Osteoblast (primary cell): ENCODE data around the gene AP1M1. TPM values are rescaled to one million over a fixed set of nuclear protein-coding genes. Genes with fewer than 3 reads are reported as not detected.

ENCODE experiments used
- DNase-seq: peaks from one replicate; pipeline ENCODE4 v3.0.0; 2011; ENCODE audit warnings: low spot score, mixed read lengths; ENCODE audit not compliant: insufficient read length; ENCODE audit errors: missing footprints
- H2AFZ ChIP-seq: 2 replicates; pipeline ENCODE4 v1.6.0; 2011; ENCODE audit warnings: mild to moderate bottlenecking, low read length
- H3K27ac ChIP-seq: 2 replicates; pipeline ENCODE4 v1.5.1; 2011; ENCODE audit warnings: mild to moderate bottlenecking, low read depth, low read length, moderate library complexity
- H3K27me3 ChIP-seq: 2 replicates; pipeline ENCODE4 v1.6.0; 2012; ENCODE audit warnings: mild to moderate bottlenecking, control low read depth, inconsistent platforms, low read length, moderate library complexity; ENCODE audit not compliant: insufficient read depth
- H3K36me3 ChIP-seq: 2 replicates; pipeline ENCODE4 v1.5.1; 2011; ENCODE audit warnings: mild to moderate bottlenecking, low read length, control low read depth, moderate library complexity; ENCODE audit not compliant: insufficient read depth
- H3K4me1 ChIP-seq: 2 replicates; pipeline ENCODE4 v1.5.1; 2011; ENCODE audit warnings: mild to moderate bottlenecking, low read length, control low read depth, moderate library complexity; ENCODE audit not compliant: insufficient read depth
- H3K4me2 ChIP-seq: 2 replicates; pipeline ENCODE4 v1.6.0; 2011; ENCODE audit warnings: mild to moderate bottlenecking, low read length; ENCODE audit not compliant: insufficient read depth
- H3K4me3 ChIP-seq: fragments of 200-600 bp; sonication (generic); 3 replicates; pipeline ENCODE4 v1.5.1; 2012; ENCODE audit warnings: mild to moderate bottlenecking, low read length, inconsistent platforms; ENCODE audit not compliant: insufficient read depth
- H3K79me2 ChIP-seq: 2 replicates; pipeline ENCODE4 v1.6.0; 2012; ENCODE audit warnings: mild to moderate bottlenecking, low read length, control low read depth, inconsistent platforms; ENCODE audit not compliant: insufficient read depth
- H3K9me3 ChIP-seq: 2 replicates; pipeline ENCODE4 v1.5.1; 2011; ENCODE audit warnings: low read depth, low read length, control low read depth
- H4K20me1 ChIP-seq: 2 replicates; pipeline ENCODE4 v1.6.0; 2012; ENCODE audit warnings: mild to moderate bottlenecking, low read length, control low read depth; ENCODE audit not compliant: insufficient read depth
- CTCF ChIP-seq: IDR thresholded peaks from 2 replicates; pipeline ENCODE4 v1.5.1; 2011; ENCODE audit warnings: mild to moderate bottlenecking, low read depth, low read length, moderate library complexity; ENCODE audit errors: extremely low read depth
- total RNA-seq: library from RNA; depleted of rRNA; stranded (reverse); fragments of >200 nt; gene quantifications from 2 replicates; pipeline ENCODE4 v1.2.3, GENCODE V29; 2012

The AP1M1 gene
- total RNA-seq, 1 donor, result 52.1 TPM

- DNase-seq, result no peak
- Histone ChIP-seq H2AFZ (no peak overlapping the region), H3K4me3 (no peak overlapping the region), H3K27me3 (peaks cover 4% of the 10 kb centered on the region), H3K9me3 (no peaks in the 10 kb centered on the region), H3K27ac (no peak overlapping the region), H3K4me2 (no peak overlapping the region), H4K20me1 (no peaks in the 10 kb centered on the region), H3K79me2 (no peaks in the 10 kb centered on the region), H3K36me3 (no peaks in the 10 kb centered on the region), H3K4me1 (no peaks in the 10 kb centered on the region)
- TF ChIP-seq CTCF, result no peak
Measured at GRCh38 chr19:16154557-16154956, 43.2 kb upstream of the AP1M1 start.

GRCh38 chr19:16155128-16155527, 42.6 kb upstream of the AP1M1 start:
- H4K20me1 ChIP-seq, result no peaks in the 10 kb centered on the region
- no peak overlapping the region for H3K4me3 ChIP-seq
- no peaks in the 10 kb centered on the region for H3K79me2 ChIP-seq
- no peak for DNase-seq
- no peaks in the 10 kb centered on the region for H3K36me3 ChIP-seq
- no peak overlapping the region for H3K4me2 ChIP-seq
- no peaks in the 10 kb centered on the region for H3K4me1 ChIP-seq
- no peak overlapping the region for H2AFZ ChIP-seq
- no peaks in the 10 kb centered on the region for H3K9me3 ChIP-seq
- no peak overlapping the region for H3K27ac ChIP-seq
- no peak for TF ChIP-seq CTCF
- peaks cover 4% of the 10 kb centered on the region for H3K27me3 ChIP-seq

- peaks cover 16% of the 10 kb centered on the region for H3K4me1 ChIP-seq
- H3K27me3 ChIP-seq, result peaks cover 4% of the 10 kb centered on the region
- H3K4me2 ChIP-seq, result no peak overlapping the region
- no peaks in the 10 kb centered on the region for H4K20me1 ChIP-seq
- H3K79me2 ChIP-seq, result no peaks in the 10 kb centered on the region
- no peak for DNase-seq
- no peaks in the 10 kb centered on the region for H3K9me3 ChIP-seq
- H3K36me3 ChIP-seq, result no peaks in the 10 kb centered on the region
- no peak for TF ChIP-seq CTCF
- no peak overlapping the region for H2AFZ ChIP-seq
- H3K27ac ChIP-seq, result no peak overlapping the region
- H3K4me3 ChIP-seq, result no peak overlapping the region
Measured at GRCh38 chr19:16156904-16157303, 40.8 kb upstream of the AP1M1 start.

GRCh38 chr19:16157601-16158000, 40.1 kb upstream of the AP1M1 start:
- Histone ChIP-seq H3K27me3 (peaks cover 4% of the 10 kb centered on the region), H3K36me3 (no peaks in the 10 kb centered on the region), H2AFZ (no peak overlapping the region), H3K4me1 (peaks cover 16% of the 10 kb centered on the region), H4K20me1 (no peaks in the 10 kb centered on the region), H3K27ac (no peak overlapping the region), H3K9me3 (no peaks in the 10 kb centered on the region), H3K79me2 (no peaks in the 10 kb centered on the region), H3K4me3 (no peak overlapping the region), H3K4me2 (no peak overlapping the region)
- TF ChIP-seq CTCF, result no peak
- DNase-seq, result no peak
